Uterus (tissue), 4 donors: ENCODE results near the gene RNFT2. TPM values are rescaled to one million over a fixed set of nuclear protein-coding genes. Genes with fewer than 3 reads are reported as not detected.

ENCODE experiments used
- DNase-seq, 2 donors: peaks; one replicate each; pipeline ENCODE4 v3.0.0-alpha.2; 2019 to 2020
- H3K27ac ChIP-seq, 2 donors: fragments of 200-600 bp; sonication (generic); 1 replicate in 1 of 2; 2 replicates in 1 of 2; pipeline ENCODE4 v1.5.1; 2016 to 2018
- H3K27me3 ChIP-seq, 2 donors: fragments of 200-600 bp; sonication (generic); one replicate each; pipeline ENCODE4 v1.5.1; 2018 to 2019; ENCODE audit warnings: control low read depth in 1 of 2
- H3K36me3 ChIP-seq, 2 donors: fragments of 200-600 bp; sonication (generic); one replicate each; pipeline ENCODE4 v1.5.1; 2019; ENCODE audit warnings: control low read depth in 1 of 2
- H3K4me1 ChIP-seq, 2 donors: fragments of 200-600 bp; sonication (generic); one replicate each; pipeline ENCODE4 v1.5.1; 2018 to 2019; ENCODE audit warnings: control low read depth in 1 of 2
- H3K4me3 ChIP-seq, 2 donors: fragments of 200-600 bp; sonication (generic); 1 replicate in 1 of 2; 2 replicates in 1 of 2; pipeline ENCODE4 v1.5.1; 2018 to 2019; ENCODE audit warnings: mild to moderate bottlenecking in 1 of 2
- H3K9me3 ChIP-seq, 2 donors: fragments of 200-600 bp; sonication (generic); one replicate each; pipeline ENCODE4 v1.5.1; 2019; ENCODE audit warnings: control low read depth in 1 of 2
- POLR2A ChIP-seq, 2 donors: fragments of 450-650 bp; IDR thresholded peaks; one replicate each; pipeline ENCODE4 v1.6.1; 2016; ENCODE audit warnings: antibody characterized with exemption in 2 of 2, mild to moderate bottlenecking in 1 of 2, moderate library complexity in 1 of 2
- intact Hi-C: fragments of 100-400 bp; cut with DNase I; formaldehyde crosslinking; loops from one replicate; pipeline ENCODE4 v1.15.1; 2023; ENCODE audit warnings: low total_unique reads
- small RNA-seq: library from RNA; depleted of rRNA; stranded (forward); fragments of <200 nt; gene quantifications from one replicate; pipeline ENCODE3, GENCODE V24; 2016
- total RNA-seq, 4 donors: library from RNA; depleted of rRNA in 3 of 4; stranded (reverse); fragments of >200 nt in 3 of 4; gene quantifications; one replicate each; pipeline versions ENCODE4 v1.1.0 to v1.2.4, GENCODE V29; 2014 to 2023
- TF ChIP-seq, protein P1 (sequence below), 4 experiments: fragments of 200-600 bp in 2 of 4; fragments of 450-650 bp in 2 of 4; sonication (generic) in 2 of 4; IDR thresholded peaks; one replicate each; pipeline ENCODE4 v1.5.1; 2016 to 2019; ENCODE audit warnings: antibody characterized with exemption in 4 of 4, mild to moderate bottlenecking in 2 of 4, moderate library complexity in 1 of 4
- donor health status: DM: yes; HTN: yes; CAD: no.

The RNFT2 gene
- total RNA-seq, 4 donors from 2014 or later = 1.4 to 4.7 TPM; not detected in 2

GRCh38 chr12:116898669-116899068 is 160.6 kb downstream of the RNFT2 start:
- intact Hi-C loops = no loop called here
- H3K27me3 ChIP-seq = no peaks in the 10 kb centered on the region

GRCh38 chr12:116901612-116902011 is 163.5 kb downstream of the RNFT2 start:
- no peaks in the 10 kb centered on the region for H3K4me1 ChIP-seq
- intact Hi-C loops = no loop called here
- DNase-seq = no peak
- H3K36me3 ChIP-seq = no peaks in the 10 kb centered on the region
- no peak for TF ChIP-seq POLR2A (IDR thresholded peaks at IDR 0.05)
- TF ChIP-seq, protein P1, sequence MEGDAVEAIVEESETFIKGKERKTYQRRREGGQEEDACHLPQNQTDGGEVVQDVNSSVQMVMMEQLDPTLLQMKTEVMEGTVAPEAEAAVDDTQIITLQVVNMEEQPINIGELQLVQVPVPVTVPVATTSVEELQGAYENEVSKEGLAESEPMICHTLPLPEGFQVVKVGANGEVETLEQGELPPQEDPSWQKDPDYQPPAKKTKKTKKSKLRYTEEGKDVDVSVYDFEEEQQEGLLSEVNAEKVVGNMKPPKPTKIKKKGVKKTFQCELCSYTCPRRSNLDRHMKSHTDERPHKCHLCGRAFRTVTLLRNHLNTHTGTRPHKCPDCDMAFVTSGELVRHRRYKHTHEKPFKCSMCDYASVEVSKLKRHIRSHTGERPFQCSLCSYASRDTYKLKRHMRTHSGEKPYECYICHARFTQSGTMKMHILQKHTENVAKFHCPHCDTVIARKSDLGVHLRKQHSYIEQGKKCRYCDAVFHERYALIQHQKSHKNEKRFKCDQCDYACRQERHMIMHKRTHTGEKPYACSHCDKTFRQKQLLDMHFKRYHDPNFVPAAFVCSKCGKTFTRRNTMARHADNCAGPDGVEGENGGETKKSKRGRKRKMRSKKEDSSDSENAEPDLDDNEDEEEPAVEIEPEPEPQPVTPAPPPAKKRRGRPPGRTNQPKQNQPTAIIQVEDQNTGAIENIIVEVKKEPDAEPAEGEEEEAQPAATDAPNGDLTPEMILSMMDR (IDR thresholded peaks at IDR 0.05) = no peak
- H3K27me3 ChIP-seq = no peaks in the 10 kb centered on the region
- H3K4me3 ChIP-seq = no peak overlapping the region
- H3K9me3 ChIP-seq = no peaks in the 10 kb centered on the region
- no peak overlapping the region for H3K27ac ChIP-seq

More at GRCh38 chr12:116898669-116899068, 160.6 kb downstream of the RNFT2 start:
- H3K36me3 ChIP-seq = no peaks in the 10 kb centered on the region
- no peak for TF ChIP-seq POLR2A (IDR thresholded peaks at IDR 0.05)
- TF ChIP-seq, protein P1 (IDR thresholded peaks at IDR 0.05) = no peak
- no peak for DNase-seq
- no peaks in the 10 kb centered on the region for H3K4me1 ChIP-seq
- H3K9me3 ChIP-seq = no peaks in the 10 kb centered on the region
- no peak overlapping the region for H3K4me3 ChIP-seq
- H3K27ac ChIP-seq = no peak overlapping the region

Small RNAs within 50 kb of the gene (small RNA-seq; reads per million reads assigned to genes)
- not detected for gene RNU6-558P

Other genes with a start within 250 kb of the RNFT2 start
- gene MAP1LC3B2, start 178.9 kb upstream of the RNFT2 start, total RNA-seq = 1 to 10 TPM in 2 of 4 donors, not detected in 2; 1.8 to 3.6 TPM
- gene SPRING1, start 246 bp upstream of the RNFT2 start, total RNA-seq = 10 to 100 TPM; 14.3 to 26.2 (median 20.2) TPM
- 1 to 10 TPM in 1 of 4 donors, under 1 TPM in 1, not detected in 2; 0.55 to 1.5 TPM for gene HRK, start 143.1 kb downstream of the RNFT2 start, total RNA-seq
- gene FBXW8, start 172.6 kb downstream of the RNFT2 start, total RNA-seq = 10 to 100 TPM in 2 of 4 donors, 1 to 10 TPM in 2; 5.9 to 28.0 (median 15.3) TPM